Stimulated activated effector memory CD8-positive, alpha-beta T cell treated with anti-CD3 and anti-CD28 coated beads, Interleukin-12 subunit alpha, Interleukin-12 subunit beta, amount 100 ng/mL, for 72 hours (primary cell): ENCODE results near the gene TBX21.

ENCODE experiments used
- ATAC-seq: fragments of 150-1000 bp; cut with Tn5 transposase; 2 replicates; pipeline ENCODE4 v1.10.0; 2021
- DNase-seq, 2 donors: peaks; one replicate each; pipeline ENCODE4 v3.0.0; 2021 to 2022; ENCODE audit warnings: low spot score in 2 of 2
- H3K27ac Mint-ChIP-seq: one replicate; pipeline ENCODE4 v1.8.0; 2022; ENCODE audit warnings: mild to moderate bottlenecking, mixed read lengths
- H3K36me3 Mint-ChIP-seq: one replicate; pipeline ENCODE4 v1.8.0; 2022; ENCODE audit warnings: mild to moderate bottlenecking, mixed read lengths
- H3K4me1 Mint-ChIP-seq: one replicate; pipeline ENCODE4 v1.8.0; 2022; ENCODE audit warnings: mixed read lengths
- H3K4me3 Mint-ChIP-seq: one replicate; pipeline ENCODE4 v1.8.0; 2022; ENCODE audit warnings: mild to moderate bottlenecking, mixed read lengths
- H3K9me3 Mint-ChIP-seq: one replicate; pipeline ENCODE4 v1.8.0; 2022; ENCODE audit warnings: mixed read lengths

TBX21 gene

GRCh38 chr17:47704736-47705135 lies 28.3 kb upstream of the TBX21 start:
- DNase-seq (no peak), ATAC-seq (no peak)
- Mint-ChIP-seq H3K36me3 (peaks cover 76% of the 10 kb centered on the region), H3K27ac (peak overlapping the region; percentile 95), H3K4me1 (peaks cover 74% of the 10 kb centered on the region), H3K9me3 (no peaks in the 10 kb centered on the region), H3K4me3 (peak overlapping the region; percentile 76)

DNA sequence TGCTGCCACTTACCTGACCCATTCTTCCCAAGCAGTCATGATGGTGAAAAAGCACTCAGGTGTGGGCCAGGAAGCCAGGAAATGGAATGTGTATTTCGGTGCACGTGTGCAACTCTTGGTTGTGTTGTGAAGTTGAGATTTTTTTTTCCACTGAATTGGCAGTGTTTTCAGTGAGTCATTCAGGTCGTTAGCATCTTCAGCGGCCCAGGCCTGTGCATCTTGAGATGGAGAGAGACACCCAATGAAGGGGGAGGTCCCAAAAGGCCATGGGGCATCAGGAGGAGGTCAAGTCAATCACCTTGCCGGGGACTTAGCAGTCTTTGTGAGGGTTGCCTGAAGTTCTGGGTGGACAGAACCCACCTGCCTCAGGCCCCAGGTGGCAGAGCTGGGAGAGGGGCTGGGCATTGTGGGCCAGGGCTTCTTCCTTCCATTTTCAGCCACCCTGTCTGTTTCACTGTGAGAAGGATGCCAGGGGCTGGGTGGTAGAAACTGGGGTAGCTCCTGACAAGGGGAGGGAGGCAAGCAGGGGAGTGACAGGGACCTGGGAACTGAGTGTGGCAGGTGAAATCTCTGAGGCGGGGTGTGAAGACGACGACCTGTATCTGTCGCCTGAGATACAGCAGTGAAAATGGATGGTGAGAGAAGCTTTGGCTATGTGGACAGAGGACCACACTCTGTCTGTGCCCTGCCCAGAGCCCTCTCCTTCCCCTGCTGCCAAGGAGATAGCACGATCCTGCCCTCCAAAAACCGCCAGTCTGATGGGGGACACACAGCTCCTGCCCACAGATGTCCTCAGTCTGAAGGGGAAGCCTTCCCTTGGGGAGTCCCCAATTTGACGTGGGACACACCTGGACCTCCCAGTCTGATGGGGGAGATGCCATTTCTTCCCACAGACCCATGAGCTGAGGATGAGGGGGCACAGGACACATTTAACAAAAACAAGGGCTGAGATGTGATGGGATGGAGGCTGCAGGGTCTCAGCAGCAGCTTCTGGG lies 27.2 kb upstream of the TBX21 start:
- Mint-ChIP-seq H3K36me3 (peaks cover 79% of the 10 kb centered on the region), H3K27ac (peak overlapping the region; percentile 95), H3K4me3 (peak overlapping the region; percentile 76), H3K9me3 (no peaks in the 10 kb centered on the region), H3K4me1 (peaks cover 72% of the 10 kb centered on the region)
- ATAC-seq: peak; percentile 56
- peak in 1 of 2 donors; percentile 78 for DNase-seq

GRCh38 chr17:47707056-47707804 lies 25.8 kb upstream of the TBX21 start:
- ATAC-seq (no peak), DNase-seq (no peak)
- peaks cover 75% of the 10 kb centered on the region for H3K36me3 Mint-ChIP-seq
- H3K4me1 Mint-ChIP-seq: peaks cover 69% of the 10 kb centered on the region
- H3K4me3 Mint-ChIP-seq: peak overlapping the region; percentile 76
- H3K9me3 Mint-ChIP-seq: no peaks in the 10 kb centered on the region
- H3K27ac Mint-ChIP-seq: peak overlapping the region; percentile 95

DNA sequence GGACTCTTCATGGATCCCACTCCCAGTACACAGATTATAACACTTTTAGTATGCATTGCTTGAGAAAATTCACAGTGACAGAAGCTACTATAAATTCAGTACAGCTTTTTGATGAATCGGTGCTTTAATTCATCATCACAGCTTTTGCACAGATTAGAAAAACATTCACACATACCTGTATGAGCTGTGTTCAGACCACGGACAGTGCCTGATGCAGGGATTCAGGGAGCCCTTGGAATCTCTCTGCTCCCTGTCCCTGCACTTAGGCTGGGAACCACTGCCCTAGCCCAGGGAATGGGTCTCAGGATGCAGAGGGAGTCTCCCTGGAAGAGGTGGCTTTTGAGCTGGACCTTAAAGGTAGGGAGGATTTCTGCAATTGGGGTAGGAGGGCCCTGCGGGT lies 25.2 kb upstream of the TBX21 start:
- Mint-ChIP-seq H3K4me1 (peaks cover 67% of the 10 kb centered on the region), H3K36me3 (peaks cover 69% of the 10 kb centered on the region), H3K4me3 (no peak overlapping the region), H3K27ac (peak overlapping the region; percentile 95), H3K9me3 (no peaks in the 10 kb centered on the region)
- no peak for DNase-seq
- ATAC-seq: no peak

DNA sequence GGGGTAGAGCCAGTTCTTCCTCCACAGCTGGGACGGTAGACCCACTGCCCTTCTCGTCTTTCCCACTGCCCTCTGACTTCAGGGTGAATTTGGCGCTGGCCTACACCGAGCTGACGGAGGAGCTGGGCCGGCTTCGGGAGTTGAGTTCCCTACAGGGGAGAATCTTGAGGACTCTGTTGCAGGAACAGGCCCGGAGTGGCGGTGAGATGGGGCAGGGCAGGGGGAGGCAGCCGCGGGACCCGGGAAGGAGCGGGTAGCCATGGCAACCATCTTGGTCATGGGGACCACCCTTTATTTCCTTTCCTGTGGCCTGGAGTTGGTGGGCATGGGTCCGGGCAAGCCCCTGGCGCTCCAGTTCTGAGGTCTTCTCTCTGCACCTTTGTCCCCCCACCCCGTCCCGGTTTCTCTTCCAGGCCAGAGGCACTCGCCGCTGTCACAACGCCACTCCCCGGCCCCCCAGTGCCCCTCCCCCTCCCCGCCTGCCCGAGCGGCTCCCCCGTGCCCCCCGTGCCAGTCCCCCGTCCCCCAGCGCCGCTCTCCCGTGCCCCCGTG lies 24.6 kb upstream of the TBX21 start:
- peaks cover 64% of the 10 kb centered on the region for H3K36me3 Mint-ChIP-seq
- H3K27ac Mint-ChIP-seq: no peak overlapping the region
- ATAC-seq (no peak), DNase-seq (no peak)
- no peak overlapping the region for H3K4me3 Mint-ChIP-seq
- no peaks in the 10 kb centered on the region for H3K9me3 Mint-ChIP-seq
- peaks cover 68% of the 10 kb centered on the region for H3K4me1 Mint-ChIP-seq

GRCh38 chr17:47708864-47709541 lies 24.0 kb upstream of the TBX21 start:
- H3K4me1 Mint-ChIP-seq: peaks cover 68% of the 10 kb centered on the region
- DNase-seq (no peak), ATAC-seq (no peak)
- no peaks in the 10 kb centered on the region for H3K9me3 Mint-ChIP-seq
- peaks cover 62% of the 10 kb centered on the region for H3K36me3 Mint-ChIP-seq
- H3K27ac Mint-ChIP-seq: no peak overlapping the region
- no peak overlapping the region for H3K4me3 Mint-ChIP-seq

GRCh38 chr17:47709594-47709993 lies 23.4 kb upstream of the TBX21 start:
- Mint-ChIP-seq H3K4me3 (no peak overlapping the region), H3K27ac (peak overlapping the region; percentile 80), H3K4me1 (peaks cover 68% of the 10 kb centered on the region)

GRCh38 chr17:47711366-47712099 lies 21.5 kb upstream of the TBX21 start:
- peaks cover 52% of the 10 kb centered on the region for H3K36me3 Mint-ChIP-seq
- no peak overlapping the region for H3K4me3 Mint-ChIP-seq
- H3K4me1 Mint-ChIP-seq: peaks cover 68% of the 10 kb centered on the region
- no peak for ATAC-seq
- peak overlapping the region; percentile 80 for H3K27ac Mint-ChIP-seq
- H3K9me3 Mint-ChIP-seq: no peaks in the 10 kb centered on the region
- no peak for DNase-seq

More at GRCh38 chr17:47709594-47709993, 23.4 kb upstream of the TBX21 start:
- no peaks in the 10 kb centered on the region for H3K9me3 Mint-ChIP-seq
- DNase-seq: no peak
- no peak for ATAC-seq
- H3K36me3 Mint-ChIP-seq: peaks cover 66% of the 10 kb centered on the region

- H3K4me3 Mint-ChIP-seq: no peak overlapping the region
These were observed 20.6 kb upstream of the TBX21 start for GRCh38 chr17:47712330-47713023.

DNA sequence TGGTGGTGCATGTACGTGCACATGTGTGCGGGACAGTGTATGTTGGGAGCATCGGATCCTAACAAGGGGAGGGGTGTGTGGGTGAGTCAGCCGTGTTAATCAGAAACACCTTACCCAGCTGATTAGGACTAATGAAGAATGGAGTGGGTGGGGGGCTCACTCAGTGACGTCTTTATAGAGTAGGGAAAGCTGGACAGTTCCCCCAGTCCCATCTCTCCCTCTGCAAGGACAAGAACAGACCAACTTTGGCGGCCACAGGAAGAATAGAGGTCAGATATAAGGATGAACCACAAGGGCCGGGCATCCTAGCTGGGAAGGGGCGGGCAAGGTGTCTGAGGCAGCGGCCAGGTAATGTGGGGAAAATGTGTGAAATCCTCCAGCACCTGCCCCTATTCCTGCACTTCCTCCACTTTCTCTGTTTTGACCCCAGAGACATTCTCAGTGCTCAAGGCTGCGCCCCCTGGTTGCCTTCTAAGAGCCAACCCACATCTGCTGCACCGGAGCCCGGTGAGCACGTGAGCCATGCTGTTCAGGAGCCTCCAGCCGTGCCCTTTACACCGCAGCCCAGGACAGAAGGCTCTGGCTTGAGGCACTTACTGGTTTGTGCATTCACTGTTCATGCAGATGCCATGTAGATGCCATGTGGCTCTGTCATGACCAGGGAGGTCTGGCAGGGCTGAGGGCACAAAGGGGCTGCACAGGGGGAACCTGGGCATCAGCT lies 18.9 kb upstream of the TBX21 start:
- Mint-ChIP-seq H3K4me1 (peaks cover 83% of the 10 kb centered on the region), H3K36me3 (peaks cover 41% of the 10 kb centered on the region), H3K27ac (peak overlapping the region; percentile 74), H3K9me3 (no peaks in the 10 kb centered on the region), H3K4me3 (peak overlapping the region; percentile 77)
- ATAC-seq (no peak), DNase-seq (no peak)

More at GRCh38 chr17:47712330-47713023, 20.6 kb upstream of the TBX21 start:
- Mint-ChIP-seq H3K36me3 (peaks cover 43% of the 10 kb centered on the region), H3K9me3 (no peaks in the 10 kb centered on the region), H3K4me1 (peaks cover 68% of the 10 kb centered on the region), H3K27ac (peak overlapping the region; percentile 80)
- ATAC-seq (no peak), DNase-seq (no peak)

GRCh38 chr17:47714773-47715396 lies 18.2 kb upstream of the TBX21 start:
- no peak for ATAC-seq
- Mint-ChIP-seq H3K4me1 (peaks cover 90% of the 10 kb centered on the region), H3K4me3 (peak overlapping the region; percentile 77), H3K9me3 (no peaks in the 10 kb centered on the region), H3K36me3 (peaks cover 43% of the 10 kb centered on the region), H3K27ac (peak overlapping the region; percentile 97)
- no peak for DNase-seq

DNA sequence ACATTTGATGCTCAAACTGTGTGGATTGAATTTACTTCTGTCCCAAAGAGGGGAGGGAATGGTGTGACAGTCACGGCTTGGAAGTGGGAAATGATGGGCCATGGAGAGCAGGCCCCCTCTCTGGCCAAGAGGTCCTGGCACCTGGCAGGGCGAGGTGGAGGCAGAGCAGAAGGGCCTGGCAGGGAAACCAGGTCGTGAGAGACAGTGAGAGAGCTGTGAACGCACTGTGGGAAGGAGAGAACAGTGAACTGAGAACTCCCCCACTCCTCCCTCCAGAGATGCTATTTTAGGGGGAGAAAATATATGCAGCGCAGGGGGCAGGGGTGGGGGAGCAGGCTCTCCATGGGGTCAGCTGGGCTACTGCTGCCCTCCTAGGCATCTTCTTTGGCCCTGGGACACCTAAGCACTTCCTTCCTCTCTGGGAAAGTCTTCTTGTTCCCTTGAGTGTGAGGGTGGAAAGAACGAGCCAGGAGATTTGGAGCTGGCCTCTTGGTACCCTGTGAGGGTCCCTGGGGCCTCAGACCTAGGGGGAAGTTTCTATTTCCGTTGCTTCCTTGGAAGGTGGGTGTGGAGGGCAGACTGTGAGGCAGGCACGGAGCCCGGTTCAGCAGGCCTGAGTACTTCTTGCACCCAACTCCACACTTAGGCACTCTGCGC lies 17.2 kb upstream of the TBX21 start:
- Mint-ChIP-seq H3K27ac (peak overlapping the region; percentile 97), H3K4me3 (peak overlapping the region; percentile 77), H3K9me3 (no peaks in the 10 kb centered on the region), H3K36me3 (peaks cover 37% of the 10 kb centered on the region), H3K4me1 (peaks cover 94% of the 10 kb centered on the region)
- DNase-seq (no peak), ATAC-seq (no peak)

DNA sequence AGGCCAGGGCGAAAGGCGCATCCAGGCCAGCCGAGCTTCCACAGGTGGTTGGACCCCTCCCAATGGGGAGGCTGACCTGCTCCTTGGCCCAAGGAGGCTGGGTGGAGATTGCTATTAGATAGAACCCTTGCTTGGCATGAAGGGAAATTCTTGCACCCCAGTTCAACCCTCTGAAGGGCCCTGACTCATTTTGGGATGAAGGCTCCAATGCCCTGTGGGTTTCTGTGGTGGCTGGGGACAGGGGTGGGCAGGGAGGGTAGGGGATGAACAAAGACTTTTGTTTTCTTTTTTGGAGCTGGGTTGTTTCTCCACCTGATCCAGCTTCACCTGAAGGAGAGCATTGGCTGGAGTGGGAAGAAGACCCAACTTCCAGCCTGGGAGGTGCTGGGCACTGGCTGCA lies 16.7 kb upstream of the TBX21 start:
- ATAC-seq (no peak), DNase-seq (no peak)
- H3K27ac Mint-ChIP-seq: peak overlapping the region; percentile 97
- H3K36me3 Mint-ChIP-seq: peaks cover 37% of the 10 kb centered on the region
- H3K4me1 Mint-ChIP-seq: peaks cover 97% of the 10 kb centered on the region
- peak overlapping the region; percentile 77 for H3K4me3 Mint-ChIP-seq
- no peaks in the 10 kb centered on the region for H3K9me3 Mint-ChIP-seq
